Esophagus muscularis mucosa (tissue), 4 donors: ENCODE measurements around the gene ZNF804A.

ENCODE experiments used
- EP300 ChIP-seq: sonication (generic); formaldehyde crosslinking; IDR thresholded peaks from one replicate; pipeline ENCODE4 v1.6.1; 2017; ENCODE audit warnings: antibody characterized with exemption
- POLR2AphosphoS5 ChIP-seq, 2 donors: sonication (generic); formaldehyde crosslinking; IDR thresholded peaks; one replicate each; pipeline ENCODE4 v1.6.1; 2017; ENCODE audit warnings: antibody characterized with exemption in 2 of 2
- TF ChIP-seq, protein P1 (sequence below), 3 experiments: fragments of 200-600 bp in 2 of 3; fragments of 450-650 bp in 1 of 3; sonication (generic) in 2 of 3; IDR thresholded peaks; one replicate each; pipeline ENCODE4 v1.5.1; 2017 to 2019; ENCODE audit warnings: antibody characterized with exemption in 3 of 3, mild to moderate bottlenecking in 2 of 3, moderate library complexity in 1 of 3

DNA sequence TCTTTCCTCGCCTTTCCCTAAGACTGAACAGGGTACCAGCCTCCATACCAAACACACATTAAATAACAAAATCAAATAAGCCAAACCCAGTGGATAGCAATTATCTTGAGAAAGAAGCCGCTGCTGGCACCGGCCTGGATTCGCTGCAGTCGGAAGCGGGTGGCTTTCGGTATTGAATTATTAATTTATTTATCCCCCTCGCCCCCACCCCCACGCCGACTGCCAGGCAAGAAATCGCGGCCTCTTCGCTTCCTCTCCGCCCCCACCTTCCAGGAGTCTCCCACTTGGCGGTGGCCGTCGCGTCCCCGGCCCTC lies 370 bp upstream of the ZNF804A start:
- no peak for TF ChIP-seq POLR2AphosphoS5 (IDR thresholded peaks at IDR 0.05)
- TF ChIP-seq EP300: no peak
- TF ChIP-seq, protein P1, sequence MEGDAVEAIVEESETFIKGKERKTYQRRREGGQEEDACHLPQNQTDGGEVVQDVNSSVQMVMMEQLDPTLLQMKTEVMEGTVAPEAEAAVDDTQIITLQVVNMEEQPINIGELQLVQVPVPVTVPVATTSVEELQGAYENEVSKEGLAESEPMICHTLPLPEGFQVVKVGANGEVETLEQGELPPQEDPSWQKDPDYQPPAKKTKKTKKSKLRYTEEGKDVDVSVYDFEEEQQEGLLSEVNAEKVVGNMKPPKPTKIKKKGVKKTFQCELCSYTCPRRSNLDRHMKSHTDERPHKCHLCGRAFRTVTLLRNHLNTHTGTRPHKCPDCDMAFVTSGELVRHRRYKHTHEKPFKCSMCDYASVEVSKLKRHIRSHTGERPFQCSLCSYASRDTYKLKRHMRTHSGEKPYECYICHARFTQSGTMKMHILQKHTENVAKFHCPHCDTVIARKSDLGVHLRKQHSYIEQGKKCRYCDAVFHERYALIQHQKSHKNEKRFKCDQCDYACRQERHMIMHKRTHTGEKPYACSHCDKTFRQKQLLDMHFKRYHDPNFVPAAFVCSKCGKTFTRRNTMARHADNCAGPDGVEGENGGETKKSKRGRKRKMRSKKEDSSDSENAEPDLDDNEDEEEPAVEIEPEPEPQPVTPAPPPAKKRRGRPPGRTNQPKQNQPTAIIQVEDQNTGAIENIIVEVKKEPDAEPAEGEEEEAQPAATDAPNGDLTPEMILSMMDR (IDR thresholded peaks at IDR 0.05): no peak
